GM19043 (cell line): ENCODE measurements around the gene CFAP251.

Experiments
- ATAC-seq: cut with Tn5 transposase; IDR thresholded peaks from one replicate; pipeline ENCODE4 v1.9.1; 2021; ENCODE audit warnings: low read depth; ENCODE audit not compliant: unreplicated experiment

CFAP251 gene

DNA sequence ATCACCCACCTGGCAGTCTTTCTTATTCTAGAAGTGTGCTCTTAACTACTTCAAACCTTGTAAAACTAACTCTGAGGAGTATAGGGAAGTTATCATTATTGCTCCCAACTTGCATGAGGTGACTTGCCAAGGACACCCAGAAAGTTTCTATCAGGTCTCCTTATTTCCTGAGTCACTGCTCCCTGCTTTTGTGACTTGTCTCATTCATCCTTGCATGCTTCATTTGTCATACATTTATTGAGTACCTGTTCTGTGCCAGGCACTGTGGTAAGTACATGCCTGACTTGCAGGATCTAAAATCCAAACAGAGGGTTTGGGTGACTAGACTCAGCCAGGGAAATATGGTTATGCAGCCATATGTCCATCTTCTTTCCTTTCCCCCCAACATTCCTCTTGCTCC lies 25.5 kb downstream of the CFAP251 start:
- no peak for ATAC-seq

DNA sequence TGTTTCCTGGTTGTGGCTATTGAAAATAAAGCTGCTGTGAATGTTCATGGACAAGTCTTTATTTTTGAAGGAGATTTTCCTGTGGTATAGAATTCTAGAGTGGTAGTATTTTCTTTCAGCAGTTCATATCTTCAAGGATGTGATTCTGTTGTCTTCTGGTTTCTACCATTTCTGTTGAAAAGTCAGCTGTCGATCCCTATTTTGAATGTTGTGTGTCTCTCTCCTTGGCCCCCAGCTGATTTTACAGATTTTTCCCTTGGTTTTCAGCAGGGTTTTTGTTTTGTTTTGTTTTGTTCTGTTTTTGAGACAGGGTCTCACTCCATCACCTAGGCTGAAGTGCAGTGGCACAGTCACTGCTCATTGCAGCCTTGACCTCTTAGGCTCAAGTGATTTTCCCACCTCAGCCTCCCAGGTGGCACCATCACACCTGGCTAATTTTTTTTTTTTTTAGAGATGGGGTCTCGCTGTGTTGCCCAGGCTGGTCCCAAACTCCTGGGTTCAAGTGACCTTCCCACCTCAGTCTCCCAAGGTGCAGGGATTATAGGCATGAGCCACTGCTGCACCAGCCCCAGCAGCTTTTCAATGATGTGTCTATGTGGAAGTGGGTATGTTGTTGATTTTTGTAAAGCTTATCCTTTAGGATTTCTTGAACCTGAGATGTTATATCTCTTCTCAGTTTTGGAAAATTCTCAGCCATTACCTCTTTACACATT lies 28.1 kb downstream of the CFAP251 start:
- ATAC-seq = no peak

DNA sequence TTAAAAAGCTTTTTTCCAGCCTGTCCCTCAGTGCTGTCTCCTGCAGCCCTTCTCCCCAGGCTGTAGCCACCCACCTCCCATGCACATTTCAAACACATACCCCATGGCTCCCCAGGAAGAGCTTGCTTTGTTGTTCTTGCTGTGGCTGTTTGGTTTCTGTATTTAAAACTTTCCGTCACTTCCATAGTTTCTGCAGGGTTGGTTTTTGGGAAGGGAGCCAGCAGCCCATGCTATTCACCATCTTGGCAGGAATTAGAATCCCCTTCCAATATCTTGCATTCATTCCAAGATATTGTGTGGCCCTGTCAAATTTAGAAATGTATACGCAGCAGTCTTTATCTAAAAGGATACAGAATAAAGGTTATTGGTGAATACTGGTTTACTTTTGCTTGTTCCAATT lies 29.6 kb downstream of the CFAP251 start:
- no peak for ATAC-seq

DNA sequence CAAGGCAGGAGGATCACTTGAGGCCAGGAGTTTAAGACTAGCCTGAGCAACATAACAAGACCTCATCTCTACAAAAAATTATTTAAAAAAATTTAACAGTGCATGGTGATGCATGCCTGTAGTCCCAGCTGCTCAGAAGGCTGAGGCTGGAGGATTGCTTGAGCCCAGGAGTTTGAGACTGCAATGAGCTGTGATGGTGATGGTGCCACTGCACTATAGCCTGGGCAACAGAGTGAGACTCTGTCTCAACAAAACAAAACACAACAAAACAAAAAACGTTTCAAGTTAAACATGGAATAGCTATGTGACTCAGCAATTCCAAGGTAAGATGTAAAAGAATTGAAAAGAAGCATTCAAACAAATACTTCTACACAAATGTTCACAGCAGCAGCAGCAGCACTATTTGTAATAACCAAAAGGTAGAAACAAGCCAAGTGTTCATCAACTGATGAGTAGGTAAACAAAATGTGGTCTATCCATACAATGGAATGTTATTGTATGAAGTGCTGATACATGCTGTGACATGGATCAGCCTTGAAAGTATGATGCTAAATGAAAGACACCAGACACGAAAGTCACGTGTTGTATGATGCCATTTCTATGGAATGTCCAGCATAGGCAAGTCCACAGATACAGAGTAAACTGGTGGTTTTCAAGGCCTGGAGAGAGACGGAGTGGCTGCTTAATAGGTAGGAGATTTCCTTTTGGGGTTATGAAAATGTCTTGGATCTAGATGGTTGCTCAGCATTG lies 31.4 kb downstream of the CFAP251 start:
- no peak for ATAC-seq

DNA sequence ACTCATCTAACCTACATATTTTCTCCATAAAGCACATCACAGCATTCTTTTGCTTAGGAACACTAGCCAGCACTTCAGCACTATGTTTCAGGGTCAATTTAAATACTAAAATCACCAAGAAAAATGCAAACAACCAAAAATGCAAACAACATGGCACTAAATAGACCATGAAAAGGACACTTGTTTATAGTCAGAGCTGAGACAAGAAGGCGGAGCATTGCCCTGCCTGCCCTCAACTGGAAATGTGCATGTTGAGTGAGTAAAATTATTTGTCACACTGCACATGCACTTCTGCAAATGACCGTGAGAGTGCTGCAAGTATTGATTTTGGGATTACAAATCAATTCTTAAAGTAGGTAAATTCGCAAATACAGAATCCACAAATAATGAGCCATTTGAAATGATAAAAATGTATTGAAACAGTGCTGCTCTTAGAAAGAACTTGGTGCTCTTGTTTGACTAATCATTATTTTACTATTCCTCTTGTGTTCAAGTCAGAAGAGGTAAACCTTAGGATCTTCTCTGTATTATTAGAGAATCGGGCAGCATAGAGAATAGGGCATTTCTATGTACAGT lies 34.8 kb downstream of the CFAP251 start:
- no peak for ATAC-seq

DNA sequence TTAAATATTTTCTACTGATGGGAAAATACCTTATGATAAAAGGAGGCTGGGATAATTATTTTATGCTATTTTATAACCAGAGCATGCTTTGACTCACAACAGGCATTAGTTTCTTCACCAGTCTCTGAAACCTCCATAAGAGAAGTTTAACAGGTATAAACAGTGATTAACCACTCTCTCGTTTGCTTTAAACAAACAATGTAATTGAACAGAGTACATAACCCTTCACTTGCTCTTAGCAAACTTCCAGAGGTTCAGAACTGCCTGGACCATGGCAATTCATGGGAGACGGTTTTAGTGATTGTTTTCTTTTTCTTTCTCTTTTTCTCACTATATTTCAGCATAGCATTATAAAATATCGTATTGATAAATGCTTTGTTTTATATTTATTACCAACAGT lies 35.3 kb downstream of the CFAP251 start:
- no peak for ATAC-seq

DNA sequence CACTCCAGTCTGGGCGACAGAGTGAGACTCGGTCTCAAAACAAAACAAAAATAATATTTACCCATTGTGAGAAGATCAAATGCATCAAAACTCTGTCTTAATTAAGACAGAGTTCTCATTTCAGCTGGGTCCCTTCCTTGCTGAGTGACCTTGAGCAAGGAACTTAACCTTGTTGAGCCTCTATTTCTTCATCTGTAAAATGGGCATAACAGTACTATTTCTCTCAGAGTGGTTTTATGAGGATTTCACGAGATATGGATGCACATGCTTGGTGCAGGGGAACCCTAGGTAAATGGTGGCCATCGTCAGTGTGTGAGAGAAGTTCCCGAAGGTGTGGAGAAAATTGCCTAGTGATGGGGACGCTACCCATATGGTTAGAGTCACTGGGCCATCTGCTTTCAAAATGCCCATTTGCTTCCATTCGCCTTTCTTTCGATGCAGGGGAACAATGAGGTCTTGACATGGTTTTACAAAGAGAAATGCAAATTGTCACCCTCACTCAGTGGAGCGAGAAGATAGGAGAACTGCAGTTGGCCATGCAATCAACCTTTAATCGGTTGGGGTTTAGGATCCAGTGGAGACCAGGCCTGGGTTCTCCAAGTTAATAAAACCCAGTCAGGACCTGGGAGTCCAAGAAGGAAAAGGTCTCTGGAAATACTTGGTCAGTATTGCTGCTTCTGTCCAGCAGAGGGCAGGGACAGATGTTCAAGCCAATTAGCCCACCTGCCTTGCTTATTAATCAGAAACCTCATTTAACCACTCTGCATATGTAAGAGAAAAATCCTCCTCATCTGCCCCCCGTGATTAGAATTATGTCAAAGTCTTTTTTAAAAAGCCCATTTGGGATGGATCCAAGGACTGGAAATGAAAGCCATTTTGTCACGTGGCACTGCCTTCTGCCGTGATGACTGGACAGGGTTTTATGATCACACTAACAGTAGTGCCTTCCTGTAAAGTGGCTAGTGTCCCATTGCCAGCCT lies 37.2 kb downstream of the CFAP251 start:
- ATAC-seq = no peak

DNA sequence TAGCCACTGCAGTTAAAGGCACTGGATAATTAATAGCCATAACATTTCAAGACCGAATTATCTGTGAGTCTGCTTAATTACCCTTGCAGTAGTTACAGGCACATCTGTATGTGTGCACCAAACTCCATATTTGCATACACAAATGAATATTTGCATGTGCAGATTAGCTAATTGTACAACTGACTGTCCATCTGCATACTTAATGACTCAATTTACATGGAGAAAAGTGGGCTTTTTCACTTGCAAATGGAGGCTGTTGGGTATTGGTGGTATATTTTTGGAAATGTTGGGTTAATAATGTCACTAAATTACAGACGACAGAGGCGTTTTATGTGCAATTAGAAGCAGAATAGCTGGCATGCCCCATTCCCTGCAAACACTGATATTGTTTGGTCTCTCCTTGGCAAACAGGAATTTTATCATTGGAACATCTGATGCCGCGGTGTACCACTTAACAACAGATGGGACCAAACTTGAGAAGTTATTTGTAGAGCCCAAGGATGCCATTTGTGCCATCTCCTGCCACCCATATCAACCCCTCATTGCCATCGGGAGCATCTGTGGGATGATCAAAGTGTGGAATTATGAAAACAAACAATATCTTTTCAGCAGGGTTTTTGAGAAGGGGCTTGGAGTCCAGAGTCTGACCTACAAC lies 39.6 kb downstream of the CFAP251 start:
- ATAC-seq = no peak

DNA sequence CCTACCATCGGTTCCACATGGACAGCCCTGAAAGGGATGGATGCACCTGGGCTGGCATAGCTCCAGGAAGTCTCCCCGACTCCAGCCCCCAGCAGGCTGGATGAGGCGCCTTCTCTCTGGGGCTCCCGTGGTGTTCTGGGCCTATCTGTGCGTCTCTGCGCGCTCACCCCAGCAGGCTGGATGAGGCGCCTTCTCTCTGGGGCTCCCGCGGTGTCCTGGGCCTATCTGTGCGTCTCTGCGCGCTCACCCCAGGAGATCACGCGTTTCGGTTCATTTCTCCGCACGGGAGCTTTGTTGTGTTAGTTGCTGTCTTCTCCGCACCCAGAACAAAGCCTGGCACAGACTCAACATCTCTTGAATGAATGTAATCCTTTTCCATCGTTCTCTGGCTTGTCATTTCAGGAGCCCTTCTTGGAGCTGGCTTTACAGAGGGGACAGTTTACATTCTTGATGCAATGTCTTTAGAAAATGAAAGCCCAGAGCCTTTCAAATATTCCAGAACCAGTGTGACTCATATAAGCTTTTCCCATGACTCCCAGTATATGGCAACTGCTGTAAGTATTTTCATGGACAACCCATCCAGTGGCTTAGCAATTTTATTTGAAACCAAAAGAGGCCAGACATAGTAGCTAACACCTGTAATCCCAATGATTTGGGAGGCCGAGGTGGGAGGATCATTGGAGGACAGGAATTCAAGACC lies 40.3 kb downstream of the CFAP251 start:
- ATAC-seq = no peak

DNA sequence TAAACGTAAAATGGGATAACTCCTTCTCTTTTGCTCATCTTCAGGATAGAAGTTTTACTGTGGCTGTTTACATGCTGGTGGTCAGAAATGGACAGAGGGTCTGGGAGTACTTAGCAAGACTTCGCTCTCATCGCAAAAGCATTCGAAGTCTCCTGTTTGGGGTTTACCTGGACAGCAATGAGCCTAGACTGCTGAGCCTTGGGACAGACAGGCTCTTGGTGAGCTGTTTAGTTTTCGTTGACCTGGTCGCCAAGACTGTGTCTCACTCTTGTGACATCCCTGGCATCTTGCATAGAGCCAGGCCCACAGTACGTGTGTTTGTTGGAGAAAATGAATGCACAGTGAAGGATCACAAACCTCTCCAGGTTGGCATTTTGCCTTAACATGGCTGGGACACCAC lies 42.1 kb downstream of the CFAP251 start:
- ATAC-seq = no peak

DNA sequence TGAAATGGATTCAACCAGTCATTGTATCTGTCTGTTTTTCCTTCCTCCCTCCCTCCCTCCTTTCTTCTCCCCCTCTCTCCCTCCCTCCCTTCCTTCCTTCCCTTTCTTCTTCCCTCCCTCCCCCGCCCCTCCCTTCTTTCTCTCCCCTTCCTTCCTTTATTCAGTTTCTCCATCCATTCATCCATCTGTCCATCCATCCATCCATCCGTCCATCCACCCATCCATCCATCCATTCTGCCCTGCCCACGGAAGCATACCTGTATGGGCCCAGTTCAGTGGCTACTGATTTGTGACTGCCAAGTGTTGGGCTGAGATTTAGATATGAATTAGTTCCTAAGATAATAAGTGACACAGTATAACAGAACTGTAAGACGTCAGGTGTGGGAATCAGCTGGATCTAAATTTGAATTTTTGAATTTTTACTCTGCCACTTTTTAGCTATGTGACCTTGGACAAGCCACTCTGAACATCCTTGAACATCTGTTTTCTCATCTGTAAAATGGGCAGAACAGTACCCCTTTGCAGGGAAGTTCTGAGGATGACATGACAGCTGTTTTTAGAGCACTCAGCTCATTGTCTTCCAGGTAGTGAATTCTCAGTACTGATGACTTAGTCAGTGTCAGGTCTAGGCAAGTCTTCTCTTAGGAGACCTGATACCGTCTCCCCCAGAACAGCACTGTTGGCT lies 42.9 kb downstream of the CFAP251 start:
- no peak for ATAC-seq

DNA sequence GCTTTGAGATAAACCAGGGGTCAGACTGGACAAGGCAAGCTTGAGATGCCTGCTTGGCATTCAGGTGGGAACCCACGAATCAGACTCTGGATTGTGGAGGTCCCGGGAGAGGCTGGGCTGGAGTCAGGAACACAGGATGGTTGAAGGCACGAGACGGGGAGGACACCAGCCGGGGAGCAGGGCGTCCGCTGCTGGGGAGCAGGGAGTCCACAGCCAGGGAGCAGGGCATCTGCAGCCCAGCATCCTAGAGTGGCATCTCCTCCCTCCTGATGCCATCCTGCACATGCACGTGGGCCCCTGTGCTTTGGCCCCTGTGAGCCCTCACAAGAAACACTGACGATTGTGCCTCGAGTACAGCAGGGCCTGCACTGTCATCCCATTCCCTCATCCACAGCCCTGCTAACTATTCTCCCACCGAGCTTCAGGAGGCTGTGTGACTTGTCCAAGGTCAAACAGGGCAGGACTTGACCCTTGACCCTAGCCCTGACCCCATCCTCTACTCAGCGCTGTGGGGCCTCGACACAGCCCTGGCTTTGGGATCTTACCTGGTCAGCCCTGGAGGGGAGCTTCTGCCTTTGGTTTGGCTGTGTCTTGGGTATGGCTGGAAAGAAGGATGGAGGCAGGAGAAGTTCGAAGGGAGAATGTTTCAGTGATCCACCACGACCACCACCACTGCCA lies 45.1 kb downstream of the CFAP251 start:
- no peak for ATAC-seq

DNA sequence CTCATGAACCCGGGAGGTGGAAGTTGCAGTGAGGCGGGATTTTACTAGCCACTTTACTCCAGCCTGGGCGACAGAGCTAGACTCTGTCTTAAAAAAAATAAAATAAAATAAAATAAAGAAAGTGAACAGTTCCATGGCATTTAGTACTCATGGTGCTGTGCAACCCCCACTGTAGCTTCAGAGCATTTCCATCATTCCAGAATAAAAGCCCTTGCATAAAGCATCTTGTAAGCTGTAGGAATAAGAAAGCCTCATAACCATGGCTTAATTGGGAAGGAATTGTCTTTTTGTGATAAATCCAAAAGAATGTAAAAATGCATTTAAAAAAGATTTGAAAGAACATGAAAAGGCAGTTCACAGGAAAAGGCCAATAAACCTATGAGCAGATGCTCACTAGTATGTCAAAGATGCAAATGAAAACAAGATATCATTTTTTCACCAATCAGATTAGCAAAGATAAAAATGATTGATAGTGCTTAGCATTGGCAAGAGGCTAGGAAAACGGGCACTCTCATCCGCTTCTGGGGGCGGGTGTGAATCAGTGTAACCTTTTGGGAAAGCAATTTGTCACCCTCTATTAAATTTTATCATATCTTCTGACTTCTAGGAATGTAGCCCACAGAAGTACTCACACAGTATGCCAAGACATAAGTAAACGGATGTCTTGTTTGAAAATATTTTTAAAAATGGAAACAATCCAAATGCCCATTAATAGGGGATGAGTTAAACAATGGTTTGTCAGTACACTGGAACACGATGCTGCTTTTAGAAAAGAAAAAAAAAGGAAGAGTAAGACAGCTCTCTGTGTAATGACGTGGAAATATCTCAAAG lies 46.6 kb downstream of the CFAP251 start:
- ATAC-seq = no peak

DNA sequence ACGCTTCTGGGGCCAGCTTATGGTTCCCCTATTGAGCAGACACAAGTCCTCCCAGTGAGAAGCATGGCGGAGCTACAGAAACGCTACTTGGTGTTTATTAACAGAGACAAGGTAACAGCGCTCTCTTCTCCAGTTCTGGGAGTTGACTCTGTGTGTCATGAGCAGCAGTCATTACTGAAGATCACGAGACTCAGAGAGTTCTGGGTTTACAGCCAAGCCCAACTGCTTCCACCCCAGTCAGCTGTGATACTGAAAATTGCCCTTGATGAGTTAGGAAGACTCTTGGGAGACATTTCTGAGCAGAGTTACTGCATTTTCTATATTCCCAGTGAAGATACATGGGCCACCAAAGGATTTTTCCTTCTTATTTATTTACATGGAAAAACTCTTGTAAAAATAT lies 48.6 kb downstream of the CFAP251 start:
- ATAC-seq = no peak

DNA sequence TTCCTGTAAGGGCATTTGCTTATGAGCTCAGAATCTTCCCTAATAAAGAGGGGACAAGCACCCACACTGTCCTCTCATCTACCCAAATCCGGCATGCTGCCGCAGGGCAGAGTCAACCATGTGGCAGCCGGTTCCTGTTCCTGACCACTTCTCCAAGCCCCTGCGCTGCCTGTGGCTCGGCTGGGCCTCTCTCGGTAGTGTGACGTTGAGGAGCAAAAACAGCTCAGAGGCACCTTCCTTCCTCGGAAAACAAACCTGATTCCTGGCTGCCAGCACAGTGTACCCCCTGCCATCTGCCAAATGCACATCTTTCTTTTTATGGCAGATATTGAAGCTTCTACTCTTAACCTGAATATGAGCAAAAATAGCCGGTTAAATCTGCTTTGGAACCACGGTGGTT lies 50.5 kb downstream of the CFAP251 start:
- ATAC-seq = no peak

DNA sequence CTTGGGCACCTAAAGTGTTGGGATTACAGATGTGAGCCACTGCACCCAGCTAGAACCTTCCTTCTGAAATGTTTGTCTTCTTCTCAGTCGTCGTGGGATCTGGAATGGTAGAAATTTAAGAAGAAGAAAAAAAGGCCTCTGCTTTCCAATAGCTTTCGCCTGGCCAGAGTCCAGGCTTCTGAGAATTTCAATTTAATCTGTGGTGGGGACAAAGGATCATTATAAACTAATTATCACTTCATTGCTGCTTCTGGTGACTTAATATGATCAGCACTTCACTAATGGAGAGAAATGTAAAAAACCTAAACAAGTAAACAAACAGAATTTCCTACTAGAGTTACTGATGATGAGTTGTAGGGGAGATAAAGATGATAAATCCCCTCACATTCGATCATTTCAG lies 51.3 kb downstream of the CFAP251 start:
- ATAC-seq = no peak

DNA sequence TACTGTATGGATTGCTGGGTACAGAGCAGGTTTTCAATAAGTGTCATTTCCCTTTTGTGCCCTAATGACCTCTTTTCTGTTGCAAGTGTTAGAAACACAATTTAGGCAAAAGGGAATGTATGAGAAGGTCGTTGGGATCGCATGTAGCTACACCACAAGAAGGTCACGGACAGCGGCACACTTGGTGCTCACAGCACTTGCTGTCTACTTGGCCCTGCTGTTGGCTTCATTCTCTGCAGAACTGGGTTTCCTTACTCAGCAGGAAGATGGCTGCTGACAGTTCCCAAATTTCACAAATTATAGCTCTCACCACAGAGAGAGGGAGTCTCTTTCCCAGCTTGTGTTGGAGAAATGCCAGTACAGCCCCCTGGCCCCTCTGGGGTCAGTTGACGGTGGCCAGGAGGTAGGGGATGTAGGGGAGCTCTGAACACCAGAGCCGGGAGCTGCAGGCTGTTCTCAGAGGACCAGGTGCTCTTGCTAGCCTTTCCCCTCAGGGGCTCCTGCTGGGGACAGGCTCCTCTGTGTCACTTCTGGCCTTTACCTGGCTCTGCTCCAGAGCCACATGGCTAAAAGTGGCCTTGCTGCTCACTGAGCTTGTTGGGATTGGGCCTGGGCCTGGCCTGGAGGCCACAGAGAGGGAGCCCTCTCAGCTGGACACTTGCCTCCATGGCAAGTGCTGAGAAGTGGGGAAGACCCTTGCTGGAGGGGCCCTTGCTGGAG lies 52.3 kb downstream of the CFAP251 start:
- no peak for ATAC-seq
